ENCODE measurements around the gene SH3D21.

The SH3D21 gene

DNA sequence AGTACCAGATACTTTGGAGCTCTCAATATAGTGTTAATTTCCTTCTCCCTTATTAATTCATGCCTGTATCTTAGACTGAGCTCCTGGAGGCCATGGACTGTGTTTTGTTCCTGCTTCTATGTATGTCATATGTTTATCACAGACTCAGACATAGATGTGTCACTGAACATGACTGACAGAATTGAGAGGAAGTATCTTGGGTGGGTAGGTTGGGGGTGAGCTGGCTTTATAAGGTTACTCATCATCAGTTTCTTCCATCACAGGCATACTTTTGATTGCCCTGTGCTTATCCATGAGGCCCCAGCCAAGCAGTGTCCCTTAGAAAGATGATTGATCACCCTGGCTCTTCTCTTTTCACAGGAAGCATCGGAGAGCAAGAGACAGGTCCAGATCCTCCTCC, 5.6 kb upstream of the SH3D21 start:
- TF ChIP-seq CTCF (IDR thresholded peaks at IDR 0.05; ENCODE audit: insufficient read depth, low read depth, low read length, missing control alignments), result no peak
- DNase-seq (ENCODE audit: low read depth), result peak; percentile 85
- H3K4me3 ChIP-seq (ENCODE audit: low read length), result no peak overlapping the region

- H3K4me3 ChIP-seq (ENCODE audit: low read length), result no peak overlapping the region
- no peak for TF ChIP-seq CTCF (IDR thresholded peaks at IDR 0.05; ENCODE audit: insufficient read depth, low read depth, low read length, missing control alignments)
- no peak for DNase-seq (ENCODE audit: low read depth)
Observed at GRCh38 chr1:36301220-36301619, 4.9 kb upstream of the SH3D21 start.

GRCh38 chr1:36303244-36303643, 2.9 kb upstream of the SH3D21 start:
- no peak for DNase-seq (ENCODE audit: low read depth)
- no peak overlapping the region for H3K4me3 ChIP-seq (ENCODE audit: low read length)
- TF ChIP-seq CTCF (IDR thresholded peaks at IDR 0.05; ENCODE audit: insufficient read depth, low read depth, low read length, missing control alignments), result no peak

GRCh38 chr1:36303650-36304360, 2.4 kb upstream of the SH3D21 start:
- DNase-seq (ENCODE audit: low read depth), result no peak
- no peak for TF ChIP-seq CTCF (IDR thresholded peaks at IDR 0.05; ENCODE audit: insufficient read depth, low read depth, low read length, missing control alignments)
- H3K4me3 ChIP-seq (ENCODE audit: low read length), result no peak overlapping the region

DNA sequence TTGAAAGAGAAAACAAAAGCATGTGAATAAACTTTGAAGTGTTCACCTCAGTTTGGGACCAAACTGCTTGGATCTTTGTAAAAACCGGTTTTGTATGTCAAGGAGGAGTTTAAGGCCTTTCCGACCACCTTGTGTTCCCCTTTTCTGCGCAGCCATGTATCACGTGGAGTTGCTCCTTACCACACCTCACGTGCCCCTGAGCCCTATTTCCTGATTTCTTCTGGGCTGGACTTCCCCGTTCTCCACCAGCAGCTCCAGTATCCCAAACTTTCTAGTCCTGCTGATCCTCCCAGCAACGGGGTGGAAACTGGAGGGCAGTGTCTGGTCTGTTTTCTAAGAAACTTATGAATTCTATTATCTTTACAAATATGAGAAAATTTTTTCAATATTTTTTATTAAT, 1.6 kb upstream of the SH3D21 start:
- no peak overlapping the region for H3K4me3 ChIP-seq (ENCODE audit: low read length)
- DNase-seq (ENCODE audit: low read depth), result no peak
- no peak for TF ChIP-seq CTCF (IDR thresholded peaks at IDR 0.05; ENCODE audit: insufficient read depth, low read depth, low read length, missing control alignments)

DNA sequence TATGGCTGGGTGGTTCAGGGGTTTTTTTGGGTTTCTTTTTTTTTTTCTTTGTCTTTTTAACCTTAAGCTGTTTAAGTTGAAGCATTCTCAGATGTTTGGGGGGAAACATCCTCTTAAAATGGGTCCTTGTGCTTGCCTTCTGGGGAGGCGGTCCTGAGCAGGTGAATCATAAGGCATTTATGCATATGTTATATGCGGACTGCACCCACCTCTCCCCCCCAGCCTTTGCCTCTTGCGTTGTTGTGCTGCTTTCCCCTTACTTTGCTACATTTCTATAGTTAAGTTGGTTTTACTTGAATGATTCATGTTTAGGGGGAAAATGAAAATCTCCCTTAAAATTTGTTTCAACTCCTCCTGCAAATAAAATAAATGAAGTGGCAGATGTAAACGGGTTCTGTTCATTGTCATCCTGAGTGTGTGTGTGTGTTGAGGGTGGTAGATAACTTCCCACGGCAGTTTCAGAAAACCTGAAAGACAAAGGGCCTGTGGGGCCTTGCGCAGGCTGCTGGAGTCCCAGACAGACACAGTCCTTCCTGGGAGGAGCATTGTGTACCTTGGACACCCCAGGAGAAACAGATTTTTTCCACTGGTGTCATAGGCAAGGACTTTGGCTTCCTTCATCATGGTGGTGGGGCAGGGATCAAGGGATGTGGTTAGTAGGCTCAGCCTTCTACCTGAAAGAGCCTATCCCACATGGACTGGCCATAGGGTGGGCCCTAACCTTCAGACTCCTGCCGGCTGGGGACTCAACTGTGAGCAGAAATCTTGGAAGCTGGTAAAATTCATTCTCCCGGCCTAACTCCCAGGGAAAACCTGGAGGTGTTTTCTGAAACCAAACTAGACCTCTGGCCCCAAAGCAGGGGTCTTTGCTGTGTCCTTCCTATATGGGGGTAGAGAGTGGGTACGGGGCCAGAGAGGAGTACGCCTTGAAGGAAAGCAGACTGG, 926 bp upstream of the SH3D21 start:
- no peak for DNase-seq (ENCODE audit: low read depth)
- no peak overlapping the region for H3K4me3 ChIP-seq (ENCODE audit: low read length)

More for the DNA sequence above, 926 bp upstream of the SH3D21 start:
- TF ChIP-seq CTCF (IDR thresholded peaks at IDR 0.05; ENCODE audit: insufficient read depth, low read depth, low read length, missing control alignments), result no peak

Measured in epithelial cell of esophagus (primary cell).